ENCODE data around the gene SPDEF. TPM values are rescaled to one million over a fixed set of nuclear protein-coding genes. Genes with fewer than 3 reads are reported as not detected.

Gene SPDEF
- total and polyA plus RNA-seq, 2 of the 13 experiments (the other 11 are each of a cell fraction or from before 2014, with no cell fraction given): not detected

DNA sequence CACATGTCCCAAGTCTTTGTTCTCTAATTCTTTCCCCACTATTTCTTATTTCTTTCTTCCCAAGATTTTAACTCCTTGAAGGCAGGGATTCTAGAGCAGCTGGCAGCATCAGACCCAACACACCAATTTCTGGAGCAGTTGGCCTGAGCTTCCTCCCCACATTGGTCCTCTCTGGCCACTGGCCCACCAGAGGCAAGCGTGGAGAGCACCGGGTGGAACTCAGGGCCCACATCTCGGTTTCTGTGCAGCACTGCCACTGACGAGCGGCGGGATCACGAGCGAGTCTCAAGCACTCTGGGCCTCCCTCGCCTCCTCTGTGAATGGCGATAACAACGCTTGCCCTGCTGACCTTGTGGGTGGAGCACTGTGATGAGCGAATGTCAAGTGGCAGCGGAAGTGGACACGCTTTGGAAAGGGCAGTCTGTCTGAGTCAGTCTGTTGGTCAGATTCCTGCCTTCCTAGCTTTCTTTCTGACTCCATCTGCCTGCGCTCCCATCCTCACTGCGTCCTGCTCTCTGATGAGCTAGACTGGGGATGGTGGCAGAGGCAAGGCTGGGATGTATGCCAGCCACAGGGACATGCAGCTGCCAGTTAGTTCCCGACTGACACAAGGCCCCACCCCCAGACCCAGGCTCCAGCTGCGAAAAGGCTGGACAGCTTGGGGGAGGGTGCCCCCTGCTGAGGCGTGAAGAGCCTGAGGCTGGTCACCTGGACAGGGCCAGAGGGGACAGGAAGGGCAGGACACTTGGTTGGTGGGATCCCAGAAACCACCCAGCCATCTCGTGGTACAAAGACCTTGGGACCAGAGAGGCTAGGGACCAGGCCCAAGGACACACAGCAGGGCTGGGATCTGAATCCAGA is 4.5 kb upstream of the SPDEF start (continued):
- TF ChIP-seq SMARCC2 (IDR thresholded peaks at IDR 0.05): no peak

DNA sequence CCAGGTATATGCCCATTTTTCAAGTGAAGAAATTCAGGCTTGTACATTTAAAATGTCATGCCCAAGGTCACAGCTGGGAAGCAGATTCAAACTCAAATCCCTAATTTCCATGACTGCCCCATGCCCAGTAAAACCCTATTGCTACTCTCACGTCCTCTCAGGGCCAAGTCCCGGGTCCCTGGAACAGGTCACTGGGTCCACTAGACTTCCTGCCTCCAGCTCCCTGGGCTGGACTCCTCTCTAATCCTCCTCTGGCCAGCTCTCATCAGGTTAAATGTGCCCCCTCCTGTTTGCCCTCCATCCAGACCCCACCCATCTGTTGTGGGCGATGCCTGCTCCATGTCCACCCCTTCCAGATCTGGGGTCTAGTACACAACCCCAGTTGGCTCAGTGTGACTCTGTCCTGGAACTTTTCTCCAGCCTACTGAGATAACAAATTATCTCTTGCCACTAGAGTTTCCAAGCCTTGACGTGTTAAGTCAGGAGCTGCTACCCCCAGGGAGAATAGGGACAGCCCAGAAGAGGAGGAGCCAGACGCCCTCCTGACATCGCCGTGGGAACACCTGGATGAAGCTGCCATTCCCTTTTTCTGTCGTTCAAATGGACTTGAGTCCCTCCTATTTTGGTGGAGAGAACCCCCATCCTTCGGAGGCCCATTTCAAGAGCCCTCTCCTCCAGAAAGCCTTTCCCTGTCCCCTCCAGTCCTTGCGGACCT is 3.7 kb upstream of the SPDEF start:
- POLR2A ChIA-PET: interaction anchor here (1.1 kb wide), 1 partner anchor 101 kb away, joined by 3 read pairs; no protein-coding TSS in a partner anchor
- H3K36me3 ChIP-seq (replicated peaks in 1 of 2; ENCODE audit: control insufficient read depth in 1 of 2, insufficient read depth in 2 of 2, low read length in 2 of 2): no peaks in the 10 kb centered on the region
- intact Hi-C loops (cut with micrococcal nuclease; ENCODE audit: unreplicated experiment): loop anchor here (1.0 to 5.0 kb wide), 4 partner anchors 33 to 398 kb away; no protein-coding TSS in a partner anchor

More for the DNA sequence above, 3.7 kb upstream of the SPDEF start:
- ATAC-seq (no peak), FAIRE-seq (no peak), DNase-seq (ENCODE audit: low spot score) (no peak)
- H3K27me3 ChIP-seq (ENCODE audit: control insufficient read depth in 1 of 2, insufficient read depth in 2 of 2, low read length in 2 of 2): peaks cover 13 to 55% of the 10 kb centered on the region in 2 experiments
- peaks cover 44% of the 10 kb centered on the region for H3K4me1 ChIP-seq (ENCODE audit: insufficient read depth, low read length)
- no peak overlapping the region for H3K27ac ChIP-seq (ENCODE audit: extremely low read length, insufficient read depth, low read length)
- no peaks in the 10 kb centered on the region for H3K9me3 ChIP-seq (ENCODE audit: low read length)
- H3K4me2 ChIP-seq (ENCODE audit: low read depth, low read length): peak overlapping the region; percentile 81
- in situ Hi-C loops (cut with HindIII; ENCODE audit: extremely low pct_ligation_motif_present, low pct_unique_long_range_greater_than_20kb): no loop called here
- WGBS (ENCODE audit: low lambda C conversion rate): 25% methylated on average over 10 of the region's 10 CpGs
- no peak overlapping the region for H3K9ac ChIP-seq (ENCODE audit: insufficient read depth, low read depth, low read length)
- CTCF ChIA-PET (ENCODE audit: low intra/inter-chr PET ratio, low total read pairs): no interaction called here
- H2AFZ ChIP-seq (ENCODE audit: low read length): no peak overlapping the region
- no peaks in the 10 kb centered on the region for H4K20me1 ChIP-seq (ENCODE audit: insufficient read depth, low read length)
- H3K4me3 ChIP-seq (replicated peaks in 1 of 3; ENCODE audit: insufficient read depth in 1 of 3, low read depth in 2 of 3, low read length in 3 of 3): peak overlapping the region in 2 of 3 experiments; percentile 12 to 61; a peak in 3 of 6 replicates
- no peaks in the 10 kb centered on the region for H3K79me2 ChIP-seq (ENCODE audit: insufficient read depth, low read length)
- no TSS peak for BruUV-seq (replicated peaks)
- TF ChIP-seq ZNF337 (CRISPR knock-in tag; IDR thresholded peaks at IDR 0.05; ENCODE audit: borderline replicate concordance, low read depth) (no peak), ZNF605 (CRISPR knock-in tag; IDR thresholded peaks at IDR 0.05) (0 out of 2 replicates have a peak, but pooled peaks have one; percentile 11)
- TF ChIP-seq, protein P1, sequence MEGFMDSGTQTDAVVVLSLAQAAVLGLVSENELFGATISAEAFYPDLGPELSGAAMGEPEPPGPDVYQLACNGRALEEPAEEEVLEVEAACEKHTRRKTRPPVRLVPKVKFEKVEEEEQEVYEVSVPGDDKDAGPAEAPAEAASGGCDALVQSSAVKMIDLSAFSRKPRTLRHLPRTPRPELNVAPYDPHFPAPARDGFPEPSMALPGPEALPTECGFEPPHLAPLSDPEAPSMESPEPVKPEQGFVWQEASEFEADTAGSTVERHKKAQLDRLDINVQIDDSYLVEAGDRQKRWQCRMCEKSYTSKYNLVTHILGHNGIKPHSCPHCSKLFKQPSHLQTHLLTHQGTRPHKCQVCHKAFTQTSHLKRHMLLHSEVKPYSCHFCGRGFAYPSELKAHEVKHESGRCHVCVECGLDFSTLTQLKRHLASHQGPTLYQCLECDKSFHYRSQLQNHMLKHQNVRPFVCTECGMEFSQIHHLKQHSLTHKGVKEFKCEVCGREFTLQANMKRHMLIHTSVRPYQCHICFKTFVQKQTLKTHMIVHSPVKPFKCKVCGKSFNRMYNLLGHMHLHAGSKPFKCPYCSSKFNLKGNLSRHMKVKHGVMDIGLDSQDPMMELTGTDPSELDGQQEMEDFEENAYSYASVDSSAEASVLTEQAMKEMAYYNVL (CRISPR knock-in tag; IDR thresholded peaks at IDR 0.05; ENCODE audit: borderline replicate concordance): 0 out of 2 replicates have a peak, but pooled peaks have one; percentile 6

Data from HepG2 (cell line).